Measurements from ENCODE around the gene PALLD. TPM values are rescaled to one million over a fixed set of nuclear protein-coding genes. Genes with fewer than 3 reads are reported as not detected.

PALLD gene
- total RNA-seq, 1 donor from 2014 or later: 58.7 TPM

- Mint-ChIP-seq H3K4me3 (no peak overlapping the region), H3K27me3 (ENCODE audit: low read depth) (no peaks in the 10 kb centered on the region), H3K36me3 (ENCODE audit: low read depth) (no peaks in the 10 kb centered on the region), H3K4me1 (peaks cover 37% of the 10 kb centered on the region), H3K27ac (ENCODE audit: unreplicated experiment) (no peak overlapping the region), H3K9me3 (no peaks in the 10 kb centered on the region)
- DNase-seq (ENCODE audit: low read depth, low spot score): no peak
- no peak for TF ChIP-seq CTCF (conservative IDR thresholded peaks at IDR 0.05)
Observed at GRCh38 chr4:168498251-168498650, 1.4 kb downstream of the PALLD start.

- no peak for DNase-seq (ENCODE audit: low read depth, low spot score)
- TF ChIP-seq CTCF (conservative IDR thresholded peaks at IDR 0.05): no peak
- H3K27me3 Mint-ChIP-seq (ENCODE audit: low read depth): no peaks in the 10 kb centered on the region
- H3K9me3 Mint-ChIP-seq: no peaks in the 10 kb centered on the region
- no peak overlapping the region for H3K4me3 Mint-ChIP-seq
- H3K27ac Mint-ChIP-seq (ENCODE audit: unreplicated experiment): no peak overlapping the region
- peaks cover 37% of the 10 kb centered on the region for H3K4me1 Mint-ChIP-seq
- no peaks in the 10 kb centered on the region for H3K36me3 Mint-ChIP-seq (ENCODE audit: low read depth)
Observed at GRCh38 chr4:168499241-168499640, 2.4 kb downstream of the PALLD start.

- no peak for DNase-seq (ENCODE audit: low read depth, low spot score)
- no peaks in the 10 kb centered on the region for H3K27me3 Mint-ChIP-seq (ENCODE audit: low read depth)
- no peak overlapping the region for H3K27ac Mint-ChIP-seq (ENCODE audit: unreplicated experiment)
Observed at GRCh38 chr4:168501407-168501806, 4.6 kb downstream of the PALLD start.

GRCh38 chr4:168502861-168503260 lies 6.0 kb downstream of the PALLD start:
- DNase-seq (ENCODE audit: low read depth, low spot score): no peak
- Mint-ChIP-seq H3K4me1 (peaks cover 24% of the 10 kb centered on the region), H3K36me3 (ENCODE audit: low read depth) (no peaks in the 10 kb centered on the region), H3K9me3 (no peaks in the 10 kb centered on the region), H3K27me3 (ENCODE audit: low read depth) (no peaks in the 10 kb centered on the region), H3K27ac (ENCODE audit: unreplicated experiment) (no peak overlapping the region), H3K4me3 (no peak overlapping the region)
- no peak for TF ChIP-seq CTCF (conservative IDR thresholded peaks at IDR 0.05)

More at GRCh38 chr4:168501407-168501806, 4.6 kb downstream of the PALLD start:
- no peak for TF ChIP-seq CTCF (conservative IDR thresholded peaks at IDR 0.05)
- Mint-ChIP-seq H3K9me3 (no peaks in the 10 kb centered on the region), H3K4me3 (no peak overlapping the region), H3K4me1 (peaks cover 35% of the 10 kb centered on the region), H3K36me3 (ENCODE audit: low read depth) (no peaks in the 10 kb centered on the region)

GRCh38 chr4:168503652-168504362 lies 7.0 kb downstream of the PALLD start:
- no peak for DNase-seq (ENCODE audit: low read depth, low spot score)
- no peaks in the 10 kb centered on the region for H3K9me3 Mint-ChIP-seq
- peaks cover 17% of the 10 kb centered on the region for H3K4me1 Mint-ChIP-seq
- no peaks in the 10 kb centered on the region for H3K27me3 Mint-ChIP-seq (ENCODE audit: low read depth)
- H3K27ac Mint-ChIP-seq (ENCODE audit: unreplicated experiment): no peak overlapping the region
- TF ChIP-seq CTCF (conservative IDR thresholded peaks at IDR 0.05): no peak
- no peak overlapping the region for H3K4me3 Mint-ChIP-seq
- H3K36me3 Mint-ChIP-seq (ENCODE audit: low read depth): no peaks in the 10 kb centered on the region

Data from neural crest cell (in vitro differentiated cells).